ENCODE results near the gene WBP11. TPM values are rescaled to one million over a fixed set of nuclear protein-coding genes. Genes with fewer than 3 reads are reported as not detected.

The WBP11 gene
- total RNA-seq, 4 donors from 2014 or later = 13.5 to 24.3 (median 21.1) TPM

DNA sequence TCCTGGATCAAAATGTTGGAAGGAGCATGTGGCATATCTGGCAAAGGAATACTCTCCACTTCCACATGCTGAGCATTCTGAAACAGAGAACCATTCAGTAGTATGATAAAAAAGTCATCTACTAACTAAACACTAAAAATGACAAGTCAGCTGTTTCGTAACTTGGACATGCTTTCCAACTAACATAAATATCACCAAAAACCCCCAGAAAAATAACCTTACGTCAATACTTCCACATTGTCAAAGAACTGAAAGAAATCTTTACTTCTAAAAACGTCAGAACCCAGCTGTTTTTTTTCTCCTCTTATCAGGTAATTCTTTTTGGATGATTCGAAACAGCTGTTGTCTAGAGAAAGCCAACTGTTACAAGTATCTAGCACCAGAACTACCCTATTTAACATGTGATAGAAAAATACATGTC is 8.2 kb downstream of the WBP11 start:
- Histone ChIP-seq H3K36me3 (peaks cover 8 to 96% of the 10 kb centered on the region in 2 donors), H3K4me3 (no peak overlapping the region), H3K27me3 (no peaks in the 10 kb centered on the region), H3K4me1 (peaks cover 0 to 7% (median 0%) of the 10 kb centered on the region in 3 donors), H3K9me3 (no peaks in the 10 kb centered on the region), H3K27ac (no peak overlapping the region)
- ATAC-seq = no peak
- WGBS, 2 donors (ENCODE audit: low coverage in 1 of 2) = 64 to 65% methylated on average over 4 of the region's 4 CpGs
- TF ChIP-seq, protein P1, sequence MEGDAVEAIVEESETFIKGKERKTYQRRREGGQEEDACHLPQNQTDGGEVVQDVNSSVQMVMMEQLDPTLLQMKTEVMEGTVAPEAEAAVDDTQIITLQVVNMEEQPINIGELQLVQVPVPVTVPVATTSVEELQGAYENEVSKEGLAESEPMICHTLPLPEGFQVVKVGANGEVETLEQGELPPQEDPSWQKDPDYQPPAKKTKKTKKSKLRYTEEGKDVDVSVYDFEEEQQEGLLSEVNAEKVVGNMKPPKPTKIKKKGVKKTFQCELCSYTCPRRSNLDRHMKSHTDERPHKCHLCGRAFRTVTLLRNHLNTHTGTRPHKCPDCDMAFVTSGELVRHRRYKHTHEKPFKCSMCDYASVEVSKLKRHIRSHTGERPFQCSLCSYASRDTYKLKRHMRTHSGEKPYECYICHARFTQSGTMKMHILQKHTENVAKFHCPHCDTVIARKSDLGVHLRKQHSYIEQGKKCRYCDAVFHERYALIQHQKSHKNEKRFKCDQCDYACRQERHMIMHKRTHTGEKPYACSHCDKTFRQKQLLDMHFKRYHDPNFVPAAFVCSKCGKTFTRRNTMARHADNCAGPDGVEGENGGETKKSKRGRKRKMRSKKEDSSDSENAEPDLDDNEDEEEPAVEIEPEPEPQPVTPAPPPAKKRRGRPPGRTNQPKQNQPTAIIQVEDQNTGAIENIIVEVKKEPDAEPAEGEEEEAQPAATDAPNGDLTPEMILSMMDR (IDR thresholded peaks at IDR 0.05) = no peak
- TF ChIP-seq POLR2AphosphoS5 (IDR thresholded peaks at IDR 0.05) (no peak), EP300 (IDR thresholded peaks at IDR 0.05) (no peak), POLR2A (IDR thresholded peaks at IDR 0.05) (no peak)

DNA sequence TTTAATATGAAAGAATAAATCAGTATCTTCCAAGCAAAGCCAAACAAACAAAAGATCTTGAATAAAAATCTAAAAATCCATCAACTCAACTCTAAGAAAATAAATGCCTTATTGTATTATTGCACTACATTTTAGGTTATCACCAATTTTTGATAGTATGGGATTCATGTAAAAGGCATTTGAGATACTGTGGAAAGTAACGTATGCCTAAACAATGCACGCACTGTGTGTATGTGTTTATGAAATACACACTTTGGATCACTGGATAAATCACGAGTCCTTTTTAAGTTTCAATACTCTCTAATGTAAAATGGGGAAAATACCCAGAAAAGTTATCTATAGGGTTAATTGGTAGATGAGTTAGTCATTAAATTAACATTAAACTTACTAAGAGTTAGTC is 17.7 kb downstream of the WBP11 start:
- ATAC-seq = no peak
- WGBS, 2 donors (ENCODE audit: low coverage in 1 of 2) = 91 to 92% methylated on average over 3 of the region's 3 CpGs
- H3K9me3 ChIP-seq = no peaks in the 10 kb centered on the region
- no peaks in the 10 kb centered on the region for H3K27me3 ChIP-seq
- H3K27ac ChIP-seq = no peak overlapping the region
- no peaks in the 10 kb centered on the region for H3K4me1 ChIP-seq
- peaks cover 8 to 62% of the 10 kb centered on the region in 2 donors for H3K36me3 ChIP-seq
- no peak for TF ChIP-seq POLR2A (IDR thresholded peaks at IDR 0.05)
- no peak for TF ChIP-seq EP300 (IDR thresholded peaks at IDR 0.05)
- TF ChIP-seq POLR2AphosphoS5 (IDR thresholded peaks at IDR 0.05) = no peak
- TF ChIP-seq, protein P1 (IDR thresholded peaks at IDR 0.05) = no peak
- no peak overlapping the region for H3K4me3 ChIP-seq

DNA sequence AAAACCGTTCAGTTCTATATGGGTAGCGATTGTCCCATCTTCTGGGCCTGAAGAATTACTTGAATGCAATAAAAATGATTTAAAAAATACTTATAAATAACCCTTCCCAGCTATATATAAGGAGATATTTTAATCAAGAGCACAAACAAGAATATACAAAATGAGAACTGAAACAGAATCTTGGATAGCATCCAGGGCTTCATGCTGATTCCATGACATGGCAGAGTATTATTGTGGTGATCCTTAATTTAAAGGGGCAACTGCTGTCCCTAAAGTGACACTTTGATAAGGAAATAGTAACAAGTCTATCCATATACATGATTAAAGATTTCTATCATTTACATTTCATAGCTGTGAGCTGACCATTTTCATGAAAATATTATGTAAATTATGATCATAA is 18.8 kb downstream of the WBP11 start:
- Histone ChIP-seq H3K27ac (no peak overlapping the region), H3K4me3 (no peak overlapping the region), H3K4me1 (no peaks in the 10 kb centered on the region), H3K36me3 (peaks cover 8 to 51% of the 10 kb centered on the region in 2 donors), H3K9me3 (no peaks in the 10 kb centered on the region), H3K27me3 (no peaks in the 10 kb centered on the region)
- TF ChIP-seq EP300 (IDR thresholded peaks at IDR 0.05) (no peak), POLR2A (IDR thresholded peaks at IDR 0.05) (no peak), POLR2AphosphoS5 (IDR thresholded peaks at IDR 0.05) (no peak)
- TF ChIP-seq, protein P1 (IDR thresholded peaks at IDR 0.05) = no peak
- 64 to 91% methylated on average over 2 of the region's 2 CpGs for WGBS, 2 donors (ENCODE audit: low coverage in 1 of 2)
- no peak for ATAC-seq

DNA sequence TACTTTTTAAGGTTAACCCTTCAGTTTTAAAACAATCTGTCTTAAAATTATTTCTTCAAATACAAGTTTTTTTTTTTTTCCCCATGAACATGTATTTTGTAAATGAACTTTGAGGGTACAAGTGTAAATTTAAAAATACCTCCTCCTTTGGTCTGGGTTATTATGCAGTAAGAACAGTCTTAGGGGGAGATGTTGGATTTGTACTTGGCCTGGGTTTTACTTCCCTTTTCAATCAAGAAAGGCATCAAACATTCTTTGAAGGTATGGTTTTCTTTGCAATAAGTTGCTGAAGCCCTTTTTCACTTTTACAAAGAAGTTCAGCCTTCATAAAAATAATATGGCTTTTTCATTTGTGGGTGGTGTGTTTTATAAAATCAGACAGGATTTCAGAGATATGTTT is 20.5 kb downstream of the WBP11 start:
- H3K9me3 ChIP-seq = no peaks in the 10 kb centered on the region
- no peaks in the 10 kb centered on the region for H3K4me1 ChIP-seq
- no peaks in the 10 kb centered on the region for H3K27me3 ChIP-seq
- H3K4me3 ChIP-seq = no peak overlapping the region
- no peak for TF ChIP-seq POLR2AphosphoS5 (IDR thresholded peaks at IDR 0.05)
- TF ChIP-seq, protein P1 (IDR thresholded peaks at IDR 0.05) = no peak
- TF ChIP-seq EP300 (IDR thresholded peaks at IDR 0.05) = no peak
- TF ChIP-seq POLR2A (IDR thresholded peaks at IDR 0.05) = no peak
- ATAC-seq = no peak
- H3K27ac ChIP-seq = no peak overlapping the region
- H3K36me3 ChIP-seq = peaks cover 8 to 34% of the 10 kb centered on the region in 2 donors

DNA sequence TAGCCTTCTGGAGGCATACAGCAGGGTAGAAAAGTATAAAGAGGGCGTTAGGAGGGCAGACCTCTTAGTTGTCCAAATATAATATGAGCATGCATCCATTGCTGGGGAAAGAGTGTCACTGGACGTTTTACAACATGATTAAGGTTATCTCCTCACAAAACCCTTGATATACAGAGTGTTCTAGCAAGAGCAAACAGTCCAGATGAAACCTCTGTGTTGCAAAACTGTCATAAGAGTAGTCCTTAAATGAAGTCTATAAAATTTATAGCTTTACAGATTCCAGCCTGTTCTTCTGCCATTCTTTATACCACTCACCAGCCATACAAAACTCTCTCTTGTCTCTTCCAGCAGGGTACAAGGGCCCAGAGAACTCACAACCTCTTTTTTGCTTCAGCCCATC is 21.7 kb downstream of the WBP11 start:
- TF ChIP-seq, protein P1 (IDR thresholded peaks at IDR 0.05) = no peak
- no peak for TF ChIP-seq POLR2A (IDR thresholded peaks at IDR 0.05)
- WGBS, 2 donors (ENCODE audit: low coverage in 1 of 2) = 57 to 70% methylated on average over 2 of the region's 2 CpGs
- no peak for ATAC-seq
- Histone ChIP-seq H3K27me3 (no peaks in the 10 kb centered on the region), H3K9me3 (no peaks in the 10 kb centered on the region), H3K4me1 (no peaks in the 10 kb centered on the region), H3K4me3 (no peak overlapping the region), H3K36me3 (peaks cover under 1 to 22% of the 10 kb centered on the region in 2 donors), H3K27ac (no peak overlapping the region)

All from gastroesophageal sphincter (tissue), 4 donors.